ENCODE measurements around the gene KCNQ1. TPM values are rescaled to one million over a fixed set of nuclear protein-coding genes. Genes with fewer than 3 reads are reported as not detected.
A peak's percentile ranks its signal among the peaks of the same experiment; 100 is the strongest.

Gene KCNQ1
- total and polyA plus RNA-seq, 2 of the 13 experiments (the other 11 are each of a cell fraction or from before 2014, with no cell fraction given): 0.02 to 0.08 TPM

- TF ChIP-seq PAXIP1 (CRISPR knock-in tag; conservative IDR thresholded peaks at IDR 0.05) (0 out of 2 replicates have a peak, but pooled peaks have one; percentile 15), PATZ1 (CRISPR knock-in tag; IDR thresholded peaks at IDR 0.05) (peak; percentile 49; the same call in 1 of the 2 replicates), RXRA (CRISPR knock-in tag; IDR thresholded peaks at IDR 0.05) (peak; percentile 17; the same call in 1 of the 2 replicates), ZNF788 (CRISPR knock-in tag; IDR thresholded peaks at IDR 0.05; ENCODE audit: borderline replicate concordance) (0 out of 2 replicates have a peak, but pooled peaks have one; percentile 24), NCOA2 (CRISPR knock-in tag; IDR thresholded peaks at IDR 0.05) (0 out of 2 replicates have a peak, but pooled peaks have one; percentile 8), ZSCAN31 (CRISPR knock-in tag; IDR thresholded peaks at IDR 0.05; ENCODE audit: low read depth) (0 out of 2 replicates have a peak, but pooled peaks have one; percentile 34)
Observed at GRCh38 chr11:2779499-2779980, 334.7 kb downstream of the KCNQ1 start (continued).

All from HepG2 (cell line).